Tibial nerve (tissue), 4 donors: Measurements from ENCODE around the gene SLC38A10. TPM values are rescaled to one million over a fixed set of nuclear protein-coding genes. Genes with fewer than 3 reads are reported as not detected.

Experiments
- DNase-seq, 2 donors: peaks; one replicate each; pipeline ENCODE4 v3.0.0-alpha.2; 2019; ENCODE audit warnings: low spot score in 2 of 2
- H3K27ac ChIP-seq, 4 donors: fragments of 200-600 bp; sonication (generic) in 3 of 4; one replicate each; pipeline ENCODE4 v1.5.1; 2017 to 2019; ENCODE audit warnings: mild to moderate bottlenecking in 1 of 4
- H3K27me3 ChIP-seq, 2 donors: fragments of 200-600 bp; sonication (generic) in 1 of 2; one replicate each; pipeline versions ENCODE4 v1.5.1 to v1.6.0; 2017 to 2019
- H3K36me3 ChIP-seq, 3 donors: fragments of 200-600 bp; sonication (generic); one replicate each; pipeline ENCODE4 v1.5.1; 2018 to 2019
- H3K4me1 ChIP-seq, 4 donors: fragments of 200-600 bp; sonication (generic) in 3 of 4; one replicate each; pipeline ENCODE4 v1.5.1; 2017 to 2019
- H3K4me3 ChIP-seq, 4 donors: fragments of 200-600 bp; sonication (generic) in 3 of 4; one replicate each; pipeline ENCODE4 v1.5.1; 2017 to 2019; ENCODE audit warnings: mild to moderate bottlenecking in 1 of 4, moderate library complexity in 1 of 4
- H3K9me3 ChIP-seq, 4 donors: fragments of 200-600 bp; sonication (generic) in 3 of 4; one replicate each; pipeline ENCODE4 v1.5.1; 2017 to 2019
- CTCF ChIP-seq, 5 experiments: fragments of 200-600 bp in 3 of 5; fragments of 450-650 bp in 2 of 5; sonication (generic) in 3 of 5; IDR thresholded peaks; one replicate each; pipeline ENCODE4 v1.5.1; 2016 to 2019; ENCODE audit warnings: antibody characterized with exemption in 5 of 5, mild to moderate bottlenecking in 3 of 5, moderate library complexity in 2 of 5
- EP300 ChIP-seq, 2 donors: sonication (generic); formaldehyde crosslinking; IDR thresholded peaks; one replicate each; pipeline ENCODE4 v1.6.1; 2017; ENCODE audit warnings: antibody characterized with exemption in 2 of 2, mild to moderate bottlenecking in 1 of 2
- POLR2A ChIP-seq, 2 donors: fragments of 450-650 bp; IDR thresholded peaks; one replicate each; pipeline ENCODE4 v1.6.1; 2017; ENCODE audit warnings: antibody characterized with exemption in 2 of 2, mild to moderate bottlenecking in 2 of 2, moderate library complexity in 2 of 2
- WGBS, 2 donors: methylation state at CpG; one replicate each; pipeline ENCODE4 v1.1.5; 2018; 5-methylcytosine and 5-hydroxymethylcytosine counted together
- total RNA-seq, 4 donors: library from RNA; depleted of rRNA; stranded (reverse); fragments of >200 nt; gene quantifications; one replicate each; pipeline ENCODE4 v1.1.0, GENCODE V29; 2016

SLC38A10 gene
- total RNA-seq, 4 donors from 2014 or later, result 80.0 to 149 (median 123) TPM

GRCh38 chr17:81330884-81331245, 35.8 kb upstream of the SLC38A10 start:
- TF ChIP-seq EP300 (IDR thresholded peaks at IDR 0.05) (no peak), POLR2A (IDR thresholded peaks at IDR 0.05) (no peak), CTCF (IDR thresholded peaks at IDR 0.05) (no peak)
- no peaks in the 10 kb centered on the region for H3K36me3 ChIP-seq
- H3K27ac ChIP-seq, result peak overlapping the region in 2 of 4 donors; percentile 55 to 72
- DNase-seq, result no peak
- no peak overlapping the region for H3K4me3 ChIP-seq
- peaks cover 4 to 82% (median 44%) of the 10 kb centered on the region in 4 donors for H3K4me1 ChIP-seq
- no peaks in the 10 kb centered on the region for H3K9me3 ChIP-seq
- no peaks in the 10 kb centered on the region for H3K27me3 ChIP-seq
- WGBS, 2 donors, result 66 to 71% methylated on average over 10 of the region's 10 CpGs

GRCh38 chr17:81329927-81330883, 35.1 kb upstream of the SLC38A10 start:
- peak overlapping the region in 3 of 4 donors; percentile 55 to 77 (median 72) for H3K27ac ChIP-seq
- no peak overlapping the region for H3K4me3 ChIP-seq
- 81 to 83% methylated on average over 21 of the region's 23 CpGs for WGBS, 2 donors

GRCh38 chr17:81328978-81329926, 34.1 kb upstream of the SLC38A10 start:
- WGBS, 2 donors, result 42 to 50% methylated on average over 19 to 24 of the region's 28 CpGs
- no peak overlapping the region for H3K4me3 ChIP-seq
- H3K27me3 ChIP-seq, result no peaks in the 10 kb centered on the region
- TF ChIP-seq EP300 (IDR thresholded peaks at IDR 0.05), result peak in 1 of 2 donors; percentile 53
- no peak for TF ChIP-seq CTCF (IDR thresholded peaks at IDR 0.05)
- peak; percentile 57 to 68 for DNase-seq
- H3K4me1 ChIP-seq, result peaks cover 4 to 69% (median 40%) of the 10 kb centered on the region in 4 donors
- peak overlapping the region; percentile 51 to 77 (median 64) for H3K27ac ChIP-seq
- no peaks in the 10 kb centered on the region for H3K9me3 ChIP-seq
- H3K36me3 ChIP-seq, result no peaks in the 10 kb centered on the region

More at GRCh38 chr17:81329927-81330883, 35.1 kb upstream of the SLC38A10 start:
- H3K36me3 ChIP-seq, result no peaks in the 10 kb centered on the region
- no peak for TF ChIP-seq POLR2A (IDR thresholded peaks at IDR 0.05)
- no peak for TF ChIP-seq CTCF (IDR thresholded peaks at IDR 0.05)
- TF ChIP-seq EP300 (IDR thresholded peaks at IDR 0.05), result no peak
- H3K27me3 ChIP-seq, result no peaks in the 10 kb centered on the region
- H3K4me1 ChIP-seq, result peaks cover 4 to 76% (median 44%) of the 10 kb centered on the region in 4 donors
- DNase-seq, result no peak
- H3K9me3 ChIP-seq, result no peaks in the 10 kb centered on the region

- Histone ChIP-seq H3K27me3 (no peaks in the 10 kb centered on the region), H3K4me1 (peaks cover 4 to 69% (median 37%) of the 10 kb centered on the region in 4 donors), H3K27ac (peak overlapping the region; percentile 51 to 77 (median 64)), H3K36me3 (no peaks in the 10 kb centered on the region), H3K4me3 (no peak overlapping the region), H3K9me3 (no peaks in the 10 kb centered on the region)
- 69 to 73% methylated on average over 8 of the region's 14 CpGs for WGBS, 2 donors
- TF ChIP-seq CTCF (IDR thresholded peaks at IDR 0.05) (no peak), POLR2A (IDR thresholded peaks at IDR 0.05) (no peak), EP300 (IDR thresholded peaks at IDR 0.05) (no peak)
- no peak for DNase-seq
These were observed 33.4 kb upstream of the SLC38A10 start for GRCh38 chr17:81328489-81328888.
